KG1 (cell line): Measurements from ENCODE around the gene SLC8B1.

Experiments used
- DNase-seq: peaks from one replicate; lab custom pipeline; 2025; lab: John Stamatoyannopoulos, UW

Gene SLC8B1

DNA sequence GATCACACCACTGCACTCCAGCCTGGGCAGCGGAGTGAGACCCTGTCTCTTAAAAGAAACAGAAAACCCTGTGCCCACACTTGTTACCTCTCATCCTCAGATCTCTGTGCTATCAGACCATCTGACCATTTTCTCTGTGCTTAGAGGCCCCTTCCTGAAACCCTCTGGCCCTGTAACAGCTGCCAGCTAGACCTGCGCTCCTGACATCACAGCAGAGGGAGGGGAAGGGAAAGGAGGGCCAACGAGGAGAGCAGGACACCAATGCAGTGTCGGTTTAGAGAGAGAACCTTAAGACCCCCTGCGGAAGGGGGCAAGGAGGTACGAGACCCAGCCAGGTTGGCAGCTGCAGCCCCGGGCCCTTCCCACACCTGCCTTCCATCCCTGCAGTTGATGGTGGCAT lies 42.4 kb downstream of the SLC8B1 start:
- no peak for DNase-seq

DNA sequence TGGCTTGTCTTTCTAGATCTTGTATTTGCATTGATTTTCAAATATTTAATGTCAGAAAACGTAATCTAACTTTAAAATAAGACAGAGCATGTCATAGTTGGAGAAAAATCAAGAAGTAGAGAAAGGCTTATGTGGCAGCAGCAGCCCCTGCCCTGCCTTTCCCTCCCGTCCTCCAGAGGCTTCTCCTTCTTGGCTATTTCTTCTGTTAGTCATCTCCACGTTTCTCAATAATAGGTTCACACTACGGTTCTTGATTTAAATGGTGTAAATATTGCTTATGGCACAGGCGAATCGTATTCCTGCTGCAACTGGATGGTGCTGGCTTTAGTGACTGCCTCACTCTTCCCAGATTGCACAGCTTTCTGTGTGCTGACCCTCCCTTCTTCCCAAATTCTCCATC lies 42.8 kb downstream of the SLC8B1 start:
- no peak for DNase-seq

DNA sequence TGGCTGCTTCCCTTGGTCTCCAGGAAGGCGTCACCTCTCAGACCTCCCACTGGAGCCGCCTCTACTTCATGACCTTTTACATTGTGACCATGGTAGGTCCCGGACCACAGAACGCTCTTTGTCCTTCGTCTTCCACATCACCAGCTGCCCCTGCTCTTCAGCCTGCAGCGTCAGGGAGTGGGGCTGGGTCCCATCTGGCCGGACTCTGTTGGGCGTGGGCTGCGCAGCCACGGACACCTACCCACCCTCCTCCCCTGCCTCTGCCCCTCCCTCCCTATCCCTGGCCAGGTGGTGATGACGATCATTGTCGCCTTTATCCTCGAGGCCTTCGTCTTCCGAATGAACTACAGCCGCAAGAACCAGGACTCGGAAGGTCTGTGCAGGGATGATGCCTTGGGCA lies 43.3 kb downstream of the SLC8B1 start:
- no peak for DNase-seq

DNA sequence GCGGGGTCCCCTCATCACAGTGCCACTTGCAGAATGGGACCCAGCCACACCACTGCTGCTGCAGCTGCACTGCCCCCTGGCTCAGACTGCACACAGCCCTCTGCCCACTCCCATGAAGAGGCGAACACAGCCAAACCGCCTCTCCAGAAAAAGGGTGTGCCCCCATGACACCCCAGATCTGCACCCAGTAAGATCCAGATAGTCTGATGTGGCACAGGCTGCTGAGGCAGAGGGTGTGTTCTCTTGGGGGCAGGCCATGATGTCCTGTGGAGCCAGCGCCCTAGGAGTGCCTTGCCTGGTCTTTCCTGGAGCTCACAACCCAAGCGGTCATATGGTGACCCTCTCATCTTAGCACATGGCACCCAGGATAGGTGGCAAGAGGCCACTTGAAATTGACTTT lies 44.4 kb downstream of the SLC8B1 start:
- no peak for DNase-seq

DNA sequence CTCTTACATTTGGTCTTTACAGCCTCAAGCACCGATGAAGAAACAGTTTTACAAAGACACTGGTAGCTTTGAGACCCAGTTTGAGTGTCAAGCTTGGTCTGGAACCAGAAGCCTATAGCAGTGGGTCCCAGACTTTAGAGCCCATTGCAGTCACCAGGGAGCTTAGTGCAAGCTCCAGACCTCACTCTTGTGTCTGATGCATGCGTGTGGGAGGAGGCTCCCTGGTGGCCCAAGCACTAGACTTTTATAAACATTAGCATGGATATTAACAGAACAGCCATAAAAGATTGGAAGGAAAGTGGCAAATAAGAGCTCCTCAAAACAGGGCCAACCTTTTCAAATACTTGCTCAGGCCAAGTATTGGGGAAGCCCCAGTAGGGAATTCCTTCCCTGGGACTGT lies 45.5 kb downstream of the SLC8B1 start:
- DNase-seq, result no peak

DNA sequence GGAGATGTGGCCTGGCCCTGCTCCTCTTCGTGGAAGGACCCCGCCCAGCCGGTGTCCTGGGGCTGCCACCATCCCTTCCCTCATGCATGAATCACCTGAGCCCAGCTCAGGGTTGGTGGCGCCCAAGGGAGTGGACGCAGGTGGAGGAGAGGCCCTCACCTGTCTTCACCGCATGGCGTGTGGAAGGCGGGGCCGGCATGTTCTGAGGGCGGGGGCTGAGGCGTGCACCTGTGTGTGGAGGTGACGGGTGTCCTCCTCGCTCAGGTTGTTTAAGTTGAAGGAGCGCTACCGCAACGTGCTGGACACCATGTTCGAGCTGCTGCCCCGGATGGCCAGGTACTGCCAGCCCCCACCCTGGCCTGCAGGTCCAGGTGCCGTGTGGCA lies 47.0 kb downstream of the SLC8B1 start:
- no peak for DNase-seq

DNA sequence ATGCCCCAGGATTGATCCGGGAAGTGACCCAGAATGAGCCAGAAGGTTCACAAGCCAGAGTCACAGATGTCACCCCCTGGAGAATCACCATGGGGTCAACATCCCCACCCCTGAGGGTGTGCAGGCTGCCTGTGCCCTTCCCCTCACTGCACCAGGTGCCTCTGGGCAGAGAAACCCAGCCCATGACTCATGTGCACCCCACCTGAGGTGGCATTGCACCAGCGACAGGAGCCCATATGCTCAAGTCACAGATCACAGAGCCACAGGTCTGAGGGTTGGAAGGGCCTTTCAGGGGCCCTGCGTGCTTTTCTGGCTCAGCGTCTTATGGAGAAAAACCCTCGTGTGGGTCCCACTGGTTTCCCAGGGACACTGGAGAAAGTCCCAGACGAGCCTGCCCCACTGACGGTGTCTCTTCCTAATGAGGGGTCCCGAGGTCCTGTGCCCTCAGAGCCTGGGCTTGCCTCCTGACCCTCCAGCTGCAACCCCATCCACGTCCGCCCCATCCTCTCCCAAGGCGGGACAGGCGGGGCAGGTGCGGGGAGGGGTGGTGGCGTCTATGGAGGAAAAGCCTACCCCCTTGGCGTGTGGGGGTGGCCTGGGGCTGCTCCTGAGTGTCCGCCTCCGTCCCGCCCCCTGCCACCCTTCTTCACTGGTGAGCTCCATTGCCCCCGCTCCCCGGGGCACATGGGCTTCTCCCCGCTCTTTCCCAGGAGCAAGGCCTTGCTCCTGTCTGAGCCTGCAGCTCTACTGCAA lies 47.6 kb downstream of the SLC8B1 start:
- DNase-seq, result no peak

DNA sequence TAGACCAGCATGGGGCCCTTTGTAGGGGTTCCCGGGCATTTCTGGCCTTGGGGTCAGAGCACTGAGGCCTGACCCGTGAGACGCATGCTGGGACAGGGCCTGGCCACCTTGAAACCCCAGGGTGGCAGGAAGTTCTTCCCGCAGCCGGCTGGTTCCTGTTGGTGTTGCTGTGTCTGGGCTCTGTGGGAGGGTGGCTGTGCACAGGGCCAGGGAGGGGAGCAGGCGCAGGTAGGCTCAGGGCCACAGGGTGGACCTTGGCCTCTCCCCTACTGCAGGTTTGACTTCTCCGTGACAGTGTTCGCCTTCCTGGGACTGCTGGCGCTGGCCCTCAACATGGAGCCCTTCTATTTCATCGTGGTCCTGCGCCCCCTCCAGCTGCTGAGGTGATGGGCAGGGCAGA lies 48.2 kb downstream of the SLC8B1 start:
- DNase-seq, result no peak

DNA sequence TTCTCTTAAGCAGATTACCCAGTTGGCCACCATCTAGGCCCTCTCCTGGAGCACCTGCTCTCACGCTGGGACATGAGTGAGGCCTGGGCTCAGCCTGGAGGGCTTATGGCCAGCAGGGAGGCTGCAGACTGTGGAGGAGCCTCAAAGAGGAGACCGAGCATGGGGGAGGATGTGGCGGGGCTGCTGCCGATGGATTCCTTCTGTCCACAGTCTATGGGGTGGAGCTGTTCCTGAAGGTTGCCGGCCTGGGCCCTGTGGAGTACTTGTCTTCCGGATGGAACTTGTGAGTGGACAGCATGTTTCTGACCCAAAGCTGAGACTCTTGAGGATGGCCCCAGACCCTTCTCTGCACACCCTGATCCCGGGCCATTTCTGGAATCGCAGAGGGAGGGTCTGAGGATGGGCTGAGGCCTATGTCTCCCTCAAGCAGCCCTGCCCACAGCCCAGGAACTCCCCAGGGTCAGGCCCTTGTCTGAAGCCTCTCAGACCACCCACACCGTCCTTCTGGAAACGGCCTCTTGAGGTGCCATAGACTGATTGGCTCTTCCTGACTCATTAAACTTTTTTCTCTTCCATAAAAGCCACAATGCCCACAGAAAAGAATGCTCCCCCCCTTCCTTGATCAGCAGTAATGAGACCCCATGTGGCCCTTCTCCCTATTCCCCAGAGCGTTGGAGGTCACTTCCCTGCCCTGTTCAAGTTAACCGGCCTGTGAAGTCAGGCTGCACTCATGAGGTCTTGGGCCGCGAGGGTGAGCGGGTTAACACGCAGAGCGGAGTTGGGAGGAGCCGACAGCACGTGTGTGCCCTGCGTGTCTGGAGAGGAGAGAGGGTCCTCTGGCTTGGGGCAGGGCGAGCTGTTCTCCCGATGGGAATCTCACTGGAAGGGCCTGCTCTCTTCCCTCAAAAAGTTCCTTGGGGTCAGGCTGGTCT lies 49.0 kb downstream of the SLC8B1 start:
- DNase-seq, result no peak

DNA sequence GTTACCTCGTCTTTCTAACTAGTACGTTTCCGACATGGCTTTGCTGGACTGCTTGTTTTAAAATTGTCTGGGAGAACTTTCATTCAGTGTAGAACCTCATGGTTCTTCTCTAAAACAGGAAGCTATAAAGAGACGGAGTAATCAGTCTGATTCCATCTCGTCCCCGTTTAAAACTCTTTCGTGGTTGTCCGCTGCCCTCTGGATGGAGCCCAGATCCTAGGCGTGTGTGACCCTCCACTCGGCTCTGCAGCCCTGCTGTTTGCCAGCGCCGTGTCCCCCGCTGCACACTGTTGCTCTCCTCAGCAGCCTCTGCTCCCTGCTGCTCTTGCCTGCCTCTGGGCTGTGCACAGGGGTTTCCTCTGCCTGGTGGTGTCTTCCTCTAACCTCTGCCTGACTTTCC lies 50.2 kb downstream of the SLC8B1 start:
- no peak for DNase-seq

DNA sequence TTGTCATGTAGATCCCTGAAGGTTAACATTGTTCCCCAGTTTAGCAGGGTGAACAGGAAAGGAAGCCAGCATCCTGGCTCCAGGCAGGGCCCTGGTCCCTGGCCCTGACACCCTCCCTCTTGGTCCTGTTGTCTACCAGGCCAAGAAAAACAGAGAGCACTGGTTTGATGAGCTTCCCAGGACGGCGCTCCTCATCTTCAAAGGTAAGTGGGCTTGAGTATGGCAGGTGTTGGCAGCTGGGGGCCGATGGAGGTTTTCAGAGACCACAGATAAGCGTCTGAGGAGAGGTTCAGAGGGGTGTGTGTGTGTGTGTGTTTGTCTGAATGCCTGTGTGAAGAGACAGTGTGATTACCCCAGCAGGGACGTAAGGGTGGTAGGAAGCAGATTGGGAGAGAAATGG lies 56.3 kb downstream of the SLC8B1 start:
- DNase-seq, result no peak

DNA sequence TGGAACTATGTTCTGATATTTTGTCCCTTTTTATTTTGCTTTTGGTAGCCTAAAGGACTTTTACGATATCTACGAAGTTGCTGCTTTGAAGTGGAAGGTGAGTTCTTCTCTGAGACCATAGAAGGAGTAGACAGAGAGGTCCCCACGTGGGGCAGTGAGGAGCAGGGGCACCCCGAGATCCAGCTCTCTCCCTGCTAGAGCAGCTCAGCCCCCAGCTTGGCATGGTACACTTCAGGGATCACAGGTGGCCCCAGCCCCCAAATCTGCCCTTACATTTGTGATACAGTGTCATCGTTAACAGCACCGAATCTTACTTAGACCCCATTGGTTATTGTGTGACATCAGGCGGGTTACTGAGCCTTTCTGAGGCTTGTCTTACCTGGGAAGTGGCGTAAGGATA lies 56.8 kb downstream of the SLC8B1 start:
- no peak for DNase-seq

DNA sequence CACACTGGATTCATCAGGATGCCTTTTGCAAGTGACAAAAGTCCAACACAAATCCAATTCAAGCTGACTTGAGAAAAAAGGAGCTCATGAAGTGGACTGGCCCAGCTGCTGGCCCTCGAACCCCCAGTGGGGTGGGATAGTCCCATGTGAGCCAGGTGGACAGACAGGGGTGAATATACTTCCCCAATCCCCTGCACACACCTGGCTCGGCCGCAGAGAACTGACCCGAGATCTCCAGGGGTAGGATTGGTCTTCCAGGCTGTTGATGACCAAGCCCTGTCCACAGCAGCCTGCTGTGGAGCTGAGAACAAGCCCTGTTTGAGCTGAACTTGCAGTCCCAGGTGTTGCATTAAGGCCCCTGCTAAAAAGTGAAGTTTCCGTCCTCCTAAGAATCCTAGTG lies 57.4 kb downstream of the SLC8B1 start:
- no peak for DNase-seq

DNA sequence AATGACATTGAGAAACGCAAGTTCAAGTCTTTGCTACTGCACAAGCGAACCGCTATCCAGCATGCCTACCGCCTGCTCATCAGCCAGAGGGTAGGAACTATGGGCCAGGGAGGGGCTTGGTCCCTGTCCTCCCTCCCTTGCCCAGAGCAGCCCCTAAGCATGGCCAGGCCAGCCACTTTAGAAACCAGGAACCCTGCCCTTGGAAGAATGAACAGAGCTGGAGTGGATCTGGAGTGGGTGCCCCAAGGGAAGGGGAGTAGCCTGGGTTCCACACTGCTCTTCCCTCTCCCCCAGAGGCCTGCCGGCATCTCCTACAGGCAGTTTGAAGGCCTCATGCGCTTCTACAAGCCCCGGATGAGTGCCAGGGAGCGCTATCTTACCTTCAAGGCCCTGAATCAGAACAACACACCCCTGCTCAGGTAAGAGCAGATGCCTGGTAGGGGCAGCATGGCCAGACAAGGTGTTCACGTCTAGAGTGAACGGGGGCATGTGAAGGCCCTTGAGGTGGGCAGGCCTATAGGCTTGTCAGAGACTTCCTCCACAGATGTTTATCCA lies 57.9 kb downstream of the SLC8B1 start:
- DNase-seq, result no peak

DNA sequence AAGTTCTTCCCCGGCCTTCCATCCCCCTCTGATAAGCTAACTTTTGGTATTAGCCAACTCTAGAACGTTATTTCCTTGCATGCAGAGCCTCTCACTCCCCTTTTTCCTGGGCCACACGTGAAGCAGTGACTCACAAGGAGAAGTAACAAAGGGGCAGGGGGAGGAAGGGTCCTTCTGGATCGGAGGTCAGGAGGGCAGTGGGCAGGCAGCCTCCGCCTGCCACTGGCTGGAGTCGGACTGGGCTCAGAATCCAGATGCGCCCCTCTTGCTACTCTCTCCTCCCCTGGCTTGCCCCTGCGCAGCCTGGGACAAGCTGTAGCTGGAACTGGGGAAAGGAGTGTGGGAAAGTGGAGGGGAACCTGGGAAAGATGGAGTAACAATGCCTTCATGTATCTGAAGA lies 58.6 kb downstream of the SLC8B1 start:
- no peak for DNase-seq

DNA sequence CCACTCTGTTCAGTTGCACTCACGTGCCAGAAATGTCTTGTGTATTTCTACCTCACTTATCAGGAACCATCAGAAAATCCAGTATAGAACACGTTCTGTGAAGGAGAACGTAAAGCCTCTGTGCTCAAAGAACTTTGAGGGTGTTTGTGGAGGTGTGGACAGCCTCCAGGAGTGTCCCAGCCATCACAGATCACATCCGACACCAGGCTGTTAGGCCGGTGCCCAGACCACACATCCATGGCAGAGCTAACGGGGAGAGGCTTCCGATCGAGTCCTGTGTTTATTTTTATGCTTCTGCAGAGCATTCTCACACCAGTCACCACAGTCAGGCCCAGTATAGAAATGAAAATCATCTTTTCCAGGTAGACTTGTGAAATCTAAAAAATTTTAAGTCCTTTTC lies 60.1 kb downstream of the SLC8B1 start:
- no peak for DNase-seq

DNA sequence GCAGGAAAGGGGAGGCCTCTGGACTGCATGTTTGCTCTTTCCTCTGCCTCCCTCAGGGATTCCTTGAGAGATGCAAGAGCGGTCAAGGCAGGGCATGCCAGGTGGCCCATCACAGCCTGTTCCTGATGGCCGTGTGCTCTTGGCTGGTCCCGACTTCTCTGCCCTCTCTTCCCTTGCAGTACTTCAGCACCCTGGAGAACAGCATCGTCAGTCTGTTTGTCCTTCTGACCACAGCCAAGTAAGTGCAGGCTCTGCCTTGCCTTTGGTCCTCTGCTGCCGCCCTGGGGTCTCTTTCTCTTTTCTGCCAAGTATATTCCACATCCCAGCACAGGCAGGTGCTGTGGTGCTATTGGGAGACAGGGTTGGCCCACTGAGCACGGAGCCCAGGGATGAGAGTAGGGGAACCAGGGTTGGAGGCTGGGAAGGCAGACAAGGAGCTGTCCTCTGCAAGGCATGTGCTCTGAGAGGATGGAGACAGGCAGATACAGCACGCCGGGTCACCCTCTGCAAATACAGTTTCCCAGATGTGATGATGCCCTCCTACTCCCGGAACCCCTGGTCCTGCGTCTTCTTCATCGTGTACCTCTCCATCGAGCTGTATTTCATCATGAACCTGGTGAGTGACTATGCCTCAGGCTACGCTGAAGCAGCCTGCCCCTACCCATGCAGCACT lies 61.7 kb downstream of the SLC8B1 start:
- DNase-seq, result no peak

DNA sequence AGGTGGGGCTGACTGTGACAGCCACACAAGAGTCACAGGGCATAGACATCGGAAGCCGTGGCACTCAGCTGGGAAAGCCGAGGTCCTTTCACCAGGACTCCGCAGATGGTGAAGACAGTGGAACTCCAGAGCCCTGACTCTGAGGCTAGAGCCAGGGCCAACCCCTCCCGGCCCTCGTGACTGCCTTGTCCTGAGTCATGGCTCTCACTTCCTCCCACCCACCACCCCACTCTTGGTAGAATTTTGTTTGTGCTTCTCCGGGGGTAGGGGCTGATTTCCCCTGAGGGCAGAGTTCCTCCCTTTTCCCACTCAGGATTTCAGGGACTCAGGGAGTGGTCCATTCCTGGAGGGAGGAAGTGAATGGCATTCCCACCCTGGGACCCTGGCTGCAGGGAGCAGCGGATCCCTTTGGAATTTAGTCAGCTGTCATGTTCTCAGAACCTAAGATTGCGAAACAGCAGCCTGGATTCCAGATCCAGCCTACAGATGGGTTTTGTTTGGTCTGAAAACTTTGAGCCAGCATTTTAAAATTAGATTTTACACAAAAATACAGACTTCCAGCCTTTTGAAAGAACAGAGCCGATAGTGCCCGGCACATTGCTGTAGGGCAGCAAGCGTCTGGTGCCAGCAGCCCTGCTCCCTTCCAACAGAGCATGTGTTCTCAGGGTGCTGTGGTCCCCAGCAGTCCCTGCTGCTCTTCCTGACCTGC lies 62.9 kb downstream of the SLC8B1 start:
- DNase-seq, result no peak

DNA sequence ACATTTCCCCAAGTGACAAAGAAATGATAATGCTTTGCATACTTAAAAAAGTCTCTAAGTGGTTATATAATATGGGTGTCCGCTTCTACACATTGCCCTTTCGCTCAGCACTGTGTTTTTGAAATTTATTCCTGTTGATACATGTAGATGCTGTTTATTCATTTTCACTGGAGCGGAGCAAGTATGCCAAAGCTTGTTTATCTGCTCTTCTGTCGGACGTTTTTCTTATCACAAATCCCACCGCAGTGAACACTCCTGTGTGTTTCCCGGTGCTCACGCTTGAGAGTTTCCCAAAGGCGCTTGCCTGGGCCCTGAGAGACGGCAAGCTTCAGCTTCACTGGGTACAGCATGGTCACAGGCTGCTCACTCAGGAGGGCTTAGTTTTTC lies 63.5 kb downstream of the SLC8B1 start:
- no peak for DNase-seq

DNA sequence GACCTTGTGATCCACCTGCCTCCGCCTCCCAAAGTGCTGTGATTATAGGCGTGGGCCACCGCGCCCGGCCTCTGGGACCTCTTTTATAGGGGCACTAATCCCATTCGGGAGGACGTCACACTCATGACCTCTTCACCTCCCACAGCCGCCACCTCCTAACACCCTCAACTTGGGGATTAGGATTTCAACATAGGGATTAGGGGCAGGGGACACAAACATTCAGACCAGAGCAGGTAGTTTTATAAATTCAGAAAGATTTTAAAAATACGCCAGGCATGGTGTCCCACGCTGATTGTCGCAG lies 64.2 kb downstream of the SLC8B1 start:
- DNase-seq, result no peak

DNA sequence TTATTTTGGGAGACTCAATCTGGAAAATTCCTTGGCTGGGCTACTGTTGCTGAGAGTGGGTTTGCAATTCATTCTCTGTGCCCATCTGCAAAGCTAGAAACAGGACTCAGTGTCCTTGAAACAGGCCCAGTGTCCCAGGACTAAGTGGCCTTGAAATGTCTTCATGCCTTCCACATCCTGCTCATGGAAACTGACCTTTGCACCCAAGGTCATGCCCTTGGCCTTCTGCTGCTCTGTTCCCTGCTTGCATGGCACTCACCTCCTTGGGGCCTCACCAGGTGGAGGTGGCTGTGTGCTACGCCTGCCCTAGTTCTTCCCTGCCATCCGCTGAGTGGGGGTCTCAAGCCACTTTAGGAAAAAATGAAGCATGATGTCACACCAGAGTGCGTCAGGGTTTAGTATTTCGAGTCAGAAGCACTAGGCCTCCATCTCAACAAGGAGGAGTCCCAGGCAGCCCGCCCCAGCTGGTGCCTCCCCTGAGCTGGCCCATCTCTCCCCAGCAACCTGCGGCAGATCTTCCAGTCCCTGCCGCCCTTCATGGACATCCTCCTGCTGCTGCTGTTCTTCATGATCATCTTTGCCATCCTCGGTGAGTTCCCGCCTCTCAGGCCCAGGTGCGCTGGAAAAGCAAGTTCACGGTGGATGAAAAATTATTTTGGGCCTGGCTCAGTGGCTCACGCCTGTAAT lies 65.5 kb downstream of the SLC8B1 start:
- no peak for DNase-seq

DNA sequence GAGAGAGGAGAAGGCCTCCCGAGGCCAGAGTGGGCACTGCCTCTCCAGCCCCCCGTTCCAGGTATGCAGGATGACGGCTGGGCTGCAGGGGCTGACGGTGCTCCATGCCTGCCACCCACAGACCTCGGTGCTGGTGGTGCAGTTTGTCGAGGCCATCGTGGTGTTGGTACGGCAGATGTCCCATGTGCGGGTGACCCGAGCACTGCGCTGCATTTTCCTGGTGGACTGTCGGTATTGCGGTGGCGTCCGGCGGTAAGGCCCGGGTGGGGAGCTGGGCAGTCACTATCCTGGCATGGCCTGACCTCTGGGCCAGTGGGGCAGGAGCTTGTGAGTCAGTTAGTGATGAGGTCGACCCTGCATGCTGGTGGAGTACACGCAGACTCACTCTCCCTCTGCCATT lies 66.3 kb downstream of the SLC8B1 start:
- DNase-seq, result no peak
